Astrocyte (in vitro differentiated cells and primary cell): Measurements from ENCODE around the gene EXTL2.

Experiments used
- EZH2 ChIP-seq: IDR thresholded peaks from 2 replicates; pipeline ENCODE4 v1.6.1; 2012; ENCODE audit warnings: mild to moderate bottlenecking, low read length, inconsistent platforms; ENCODE audit not compliant: insufficient read depth
- TF ChIP-seq, protein P1 (sequence below): IDR thresholded peaks from 2 replicates; pipeline ENCODE4 v1.5.1; 2011; ENCODE audit warnings: low read depth, mild to moderate bottlenecking, inconsistent platforms, low read length, moderate library complexity; ENCODE audit not compliant: insufficient read depth

DNA sequence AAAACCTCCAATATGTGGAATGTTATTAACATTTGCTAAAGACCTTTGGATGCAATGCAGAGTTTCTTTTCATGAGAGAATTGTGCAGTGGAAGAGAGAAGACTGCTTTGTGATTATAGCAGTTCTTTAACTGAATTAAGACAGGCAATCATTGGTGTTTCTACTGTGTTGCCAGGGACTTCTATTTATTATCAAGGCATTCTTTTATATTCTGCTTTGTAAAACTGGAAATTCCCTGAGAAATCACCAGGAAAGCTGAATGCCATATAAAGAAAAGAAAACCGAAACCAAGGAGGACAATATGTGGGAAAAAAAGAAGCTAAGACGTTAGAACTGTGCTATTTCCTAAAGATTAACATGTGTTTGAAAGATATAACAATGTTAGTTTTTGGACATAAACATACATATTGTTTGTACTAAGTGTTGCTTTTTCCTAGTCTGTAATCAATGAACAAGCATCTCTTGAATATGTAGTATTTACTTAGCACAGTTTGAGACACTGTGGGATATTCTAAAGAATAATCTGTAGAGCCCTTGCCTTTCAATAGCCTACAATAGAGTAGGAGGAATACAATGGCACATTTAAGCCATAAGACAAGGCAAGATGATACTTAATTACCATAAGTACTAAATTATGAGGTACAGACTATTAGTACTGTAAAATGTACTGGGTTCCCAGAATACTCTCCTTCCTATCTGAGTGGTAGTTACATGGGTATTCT, 47.1 kb downstream of the EXTL2 start:
- TF ChIP-seq, protein P1, sequence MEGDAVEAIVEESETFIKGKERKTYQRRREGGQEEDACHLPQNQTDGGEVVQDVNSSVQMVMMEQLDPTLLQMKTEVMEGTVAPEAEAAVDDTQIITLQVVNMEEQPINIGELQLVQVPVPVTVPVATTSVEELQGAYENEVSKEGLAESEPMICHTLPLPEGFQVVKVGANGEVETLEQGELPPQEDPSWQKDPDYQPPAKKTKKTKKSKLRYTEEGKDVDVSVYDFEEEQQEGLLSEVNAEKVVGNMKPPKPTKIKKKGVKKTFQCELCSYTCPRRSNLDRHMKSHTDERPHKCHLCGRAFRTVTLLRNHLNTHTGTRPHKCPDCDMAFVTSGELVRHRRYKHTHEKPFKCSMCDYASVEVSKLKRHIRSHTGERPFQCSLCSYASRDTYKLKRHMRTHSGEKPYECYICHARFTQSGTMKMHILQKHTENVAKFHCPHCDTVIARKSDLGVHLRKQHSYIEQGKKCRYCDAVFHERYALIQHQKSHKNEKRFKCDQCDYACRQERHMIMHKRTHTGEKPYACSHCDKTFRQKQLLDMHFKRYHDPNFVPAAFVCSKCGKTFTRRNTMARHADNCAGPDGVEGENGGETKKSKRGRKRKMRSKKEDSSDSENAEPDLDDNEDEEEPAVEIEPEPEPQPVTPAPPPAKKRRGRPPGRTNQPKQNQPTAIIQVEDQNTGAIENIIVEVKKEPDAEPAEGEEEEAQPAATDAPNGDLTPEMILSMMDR = no peak
- TF ChIP-seq EZH2 = no peak
